ENCODE results near the gene ZNF562. TPM values are rescaled to one million over a fixed set of nuclear protein-coding genes. Genes with fewer than 3 reads are reported as not detected.

Gene ZNF562
- total and polyA plus RNA-seq, 10 of the 15 experiments (the other 5 are each of a cell fraction or from before 2014, with no cell fraction given), result 5.2 to 21.1 (median 10.7) TPM

GRCh38 chr19:9636018-9636417, 38.9 kb downstream of the ZNF562 start:
- in situ Hi-C loops (cut with MboI), result no loop called here
- H3K79me2 ChIP-seq (ENCODE audit: control insufficient read depth, insufficient read depth, low read length), result no peaks in the 10 kb centered on the region
- H3K4me2 ChIP-seq (ENCODE audit: control insufficient read depth, insufficient read depth), result no peak overlapping the region
- ChIA-PET SMC1A (ENCODE audit: uncharacterized antibody, unreplicated experiment) (no interaction called here), RAD21 (ENCODE audit: unreplicated experiment) (no interaction called here), POLR2A (no interaction called here), CTCF (interaction anchor here (0.7 kb wide), 1 partner anchor 21 kb away, joined by 3 read pairs; no protein-coding TSS in a partner anchor)
- FAIRE-seq (no peak), DNase-seq (ENCODE audit: low read depth, low spot score) (no peak), ATAC-seq (no peak)
- WGBS (ENCODE audit: insufficient coverage, insufficient replicate concordance, low lambda C conversion rate, missing lambda C conversion rate), result 96% methylated on average over 5 of the region's 5 CpGs
- no peaks in the 10 kb centered on the region for H3K4me1 ChIP-seq (ENCODE audit: control insufficient read depth, insufficient read depth, low read length)
- no peak overlapping the region for H3K27ac ChIP-seq (ENCODE audit: control insufficient read depth, insufficient read depth)
- BruUV-seq (replicated peaks), result no TSS peak
- H3K36me3 ChIP-seq (ENCODE audit: control insufficient read depth in 2 of 2, insufficient read depth in 2 of 2, low read length in 1 of 2), result no peaks in the 10 kb centered on the region
- no peak overlapping the region for H2AFZ ChIP-seq (ENCODE audit: control insufficient read depth, low read depth, low read length)
- H3K9me3 ChIP-seq (replicated peaks; ENCODE audit: control insufficient read depth, insufficient read depth, low read length), result no peaks in the 10 kb centered on the region; the same call in 2 of the 3 replicates
- H4K20me1 ChIP-seq (ENCODE audit: control insufficient read depth, insufficient read depth), result no peaks in the 10 kb centered on the region
- no peak overlapping the region for H3K9ac ChIP-seq (ENCODE audit: control insufficient read depth, insufficient read depth, low read length)
- no peaks in the 10 kb centered on the region for H3K27me3 ChIP-seq (replicated peaks in 1 of 2; ENCODE audit: control insufficient read depth in 2 of 2, insufficient read depth in 2 of 2, low read length in 1 of 2)
- intact Hi-C loops (cut with micrococcal nuclease; ENCODE audit: unreplicated experiment), result no loop called here
- no peak overlapping the region for H3K4me3 ChIP-seq
- no peak for TF ChIP-seq ZBTB4 (CRISPR knock-in tag; IDR thresholded peaks at IDR 0.05)
- no peak for TF ChIP-seq PAX5 (IDR thresholded peaks at IDR 0.05; ENCODE audit: borderline replicate concordance, low read depth, low read length)
- no peak for TF ChIP-seq WRNIP1 (IDR thresholded peaks at IDR 0.05; ENCODE audit: borderline replicate concordance, low read depth, low read length)
- no peak for TF ChIP-seq FOS (IDR thresholded peaks at IDR 0.05; ENCODE audit: borderline replicate concordance, extremely low read depth, insufficient read length)
- no peak for TF ChIP-seq BCLAF1 (IDR thresholded peaks at IDR 0.05)
- TF ChIP-seq ZNF687 (IDR thresholded peaks at IDR 0.05), result no peak
- no peak for TF ChIP-seq SIX5 (IDR thresholded peaks at IDR 0.05; ENCODE audit: low read depth, low read length, severe bottlenecking)
- TF ChIP-seq CEBPB (IDR thresholded peaks at IDR 0.05; ENCODE audit: borderline replicate concordance in 1 of 2, low read depth in 2 of 2, low read length in 2 of 2), result no peak
- TF ChIP-seq POU2F2 (IDR thresholded peaks at IDR 0.05; ENCODE audit: borderline replicate concordance, low read depth, low read length), result no peak
- TF ChIP-seq MAX (IDR thresholded peaks at IDR 0.05; ENCODE audit: low read depth, low read length), result no peak
- TF ChIP-seq CHD4 (IDR thresholded peaks at IDR 0.05), result no peak
